Glutamatergic neuron (in vitro differentiated cells): ENCODE results near the gene VSTM4. TPM values are rescaled to one million over a fixed set of nuclear protein-coding genes. Genes with fewer than 3 reads are reported as not detected.

Experiments
- DNase-seq: peaks from one replicate; pipeline ENCODE4 v3.0.0; 2022
- H3K27ac Mint-ChIP-seq: one replicate; pipeline ENCODE4 v1.8.0; 2020; ENCODE audit warnings: mild to moderate bottlenecking, mixed read lengths, inconsistent platforms; ENCODE audit not compliant: unreplicated experiment
- H3K27me3 Mint-ChIP-seq: one replicate; pipeline ENCODE4 v1.8.0; 2020; ENCODE audit warnings: mild to moderate bottlenecking, moderate library complexity, mixed read lengths, inconsistent platforms; ENCODE audit not compliant: unreplicated experiment
- H3K36me3 Mint-ChIP-seq: one replicate; pipeline ENCODE4 v1.8.0; 2020; ENCODE audit warnings: mild to moderate bottlenecking, mixed read lengths, inconsistent platforms; ENCODE audit not compliant: unreplicated experiment
- H3K4me1 Mint-ChIP-seq: one replicate; pipeline ENCODE4 v1.8.0; 2020; ENCODE audit warnings: mild to moderate bottlenecking, low read depth, mixed read lengths, inconsistent platforms; ENCODE audit not compliant: unreplicated experiment
- H3K4me3 Mint-ChIP-seq: one replicate; pipeline ENCODE4 v1.8.0; 2020; ENCODE audit warnings: mild to moderate bottlenecking, mixed read lengths, inconsistent platforms; ENCODE audit not compliant: unreplicated experiment
- H3K9me3 Mint-ChIP-seq: one replicate; pipeline ENCODE4 v1.8.0; 2020; ENCODE audit warnings: mild to moderate bottlenecking, moderate library complexity, mixed read lengths, inconsistent platforms; ENCODE audit not compliant: unreplicated experiment
- total RNA-seq: library from RNA; stranded (reverse); fragmentation: NEBNext Ultra II Directional; extraction: Animal tissue kit (Norgen Biotek cat#: 25700); gene quantifications from one replicate; pipeline ENCODE4 v1.2.1, GENCODE V29; 2021; ENCODE audit not compliant: unreplicated experiment
- TF ChIP-seq, protein P1 (sequence below): fragments of 200-600 bp; sonication (generic); IDR thresholded peaks from one replicate; pipeline ENCODE4 v1.5.0; 2021; ENCODE audit not compliant: partially characterized antibody, unreplicated experiment

Gene VSTM4
- total RNA-seq, 1 donor from 2014 or later: 2.0 TPM

DNA sequence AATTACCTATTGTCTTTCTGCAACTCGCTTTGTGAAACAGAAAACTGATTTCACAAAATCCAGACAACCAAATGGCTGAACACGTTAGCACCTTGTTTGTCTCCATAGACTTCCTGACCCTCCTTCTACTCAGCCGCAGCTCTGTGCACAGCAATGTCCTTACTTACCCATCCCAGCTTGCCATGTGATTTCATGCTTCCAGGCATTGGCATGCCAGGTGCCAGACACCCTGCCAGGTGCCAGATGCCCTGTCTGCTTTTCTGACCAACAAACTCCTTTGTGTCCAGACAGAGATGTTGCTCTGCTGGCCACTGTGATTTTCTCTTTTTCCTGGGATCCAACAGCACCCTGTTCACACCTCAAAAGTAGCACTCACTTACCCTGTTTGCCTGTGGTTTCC, 34.6 kb upstream of the VSTM4 start:
- H3K4me3 Mint-ChIP-seq: no peak overlapping the region
- TF ChIP-seq, protein P1, sequence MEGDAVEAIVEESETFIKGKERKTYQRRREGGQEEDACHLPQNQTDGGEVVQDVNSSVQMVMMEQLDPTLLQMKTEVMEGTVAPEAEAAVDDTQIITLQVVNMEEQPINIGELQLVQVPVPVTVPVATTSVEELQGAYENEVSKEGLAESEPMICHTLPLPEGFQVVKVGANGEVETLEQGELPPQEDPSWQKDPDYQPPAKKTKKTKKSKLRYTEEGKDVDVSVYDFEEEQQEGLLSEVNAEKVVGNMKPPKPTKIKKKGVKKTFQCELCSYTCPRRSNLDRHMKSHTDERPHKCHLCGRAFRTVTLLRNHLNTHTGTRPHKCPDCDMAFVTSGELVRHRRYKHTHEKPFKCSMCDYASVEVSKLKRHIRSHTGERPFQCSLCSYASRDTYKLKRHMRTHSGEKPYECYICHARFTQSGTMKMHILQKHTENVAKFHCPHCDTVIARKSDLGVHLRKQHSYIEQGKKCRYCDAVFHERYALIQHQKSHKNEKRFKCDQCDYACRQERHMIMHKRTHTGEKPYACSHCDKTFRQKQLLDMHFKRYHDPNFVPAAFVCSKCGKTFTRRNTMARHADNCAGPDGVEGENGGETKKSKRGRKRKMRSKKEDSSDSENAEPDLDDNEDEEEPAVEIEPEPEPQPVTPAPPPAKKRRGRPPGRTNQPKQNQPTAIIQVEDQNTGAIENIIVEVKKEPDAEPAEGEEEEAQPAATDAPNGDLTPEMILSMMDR: no peak
- peaks cover 5% of the 10 kb centered on the region for H3K9me3 Mint-ChIP-seq
- no peak overlapping the region for H3K27ac Mint-ChIP-seq
- H3K27me3 Mint-ChIP-seq: peaks cover 2% of the 10 kb centered on the region
- no peak for DNase-seq
- H3K36me3 Mint-ChIP-seq: peaks cover 11% of the 10 kb centered on the region
- H3K4me1 Mint-ChIP-seq: peaks cover 12% of the 10 kb centered on the region

DNA sequence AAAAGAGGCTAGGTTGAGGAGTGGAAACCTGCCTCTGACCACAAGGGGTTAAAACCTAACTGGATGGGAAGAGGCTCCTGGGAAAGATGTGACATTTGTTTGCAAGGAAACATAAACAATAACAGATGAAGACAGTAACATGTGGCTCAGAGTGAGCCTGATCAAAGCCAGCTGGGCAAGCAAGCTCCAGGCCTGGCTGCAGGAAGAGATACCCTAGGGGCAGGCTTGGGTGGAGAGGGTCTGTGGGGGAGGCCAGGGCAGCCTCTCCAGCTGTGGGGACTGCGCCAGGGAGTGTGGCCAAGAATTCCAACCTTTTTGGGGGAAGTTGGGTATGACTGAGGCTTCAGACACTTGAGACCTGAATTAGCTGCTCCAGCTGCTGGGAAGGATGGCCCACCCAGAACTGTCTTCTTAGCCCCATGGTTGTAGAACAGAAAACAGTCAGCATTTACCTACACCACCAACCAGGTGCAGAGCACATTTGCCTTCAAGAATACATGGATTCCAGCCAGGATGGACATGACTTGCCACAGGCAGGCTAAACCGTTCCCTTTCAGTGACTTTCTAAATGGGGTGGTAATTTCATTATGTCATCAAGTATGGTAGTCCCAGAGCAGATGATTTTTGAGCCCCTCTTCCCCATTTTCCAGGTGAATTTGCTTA, 28.9 kb upstream of the VSTM4 start:
- no peak for DNase-seq
- Mint-ChIP-seq H3K4me3 (no peak overlapping the region), H3K36me3 (peaks cover 11% of the 10 kb centered on the region), H3K27ac (peak overlapping the region; percentile 3), H3K9me3 (peaks cover 7% of the 10 kb centered on the region), H3K27me3 (peaks cover 5% of the 10 kb centered on the region), H3K4me1 (peaks cover 24% of the 10 kb centered on the region)
- TF ChIP-seq, protein P1: no peak

DNA sequence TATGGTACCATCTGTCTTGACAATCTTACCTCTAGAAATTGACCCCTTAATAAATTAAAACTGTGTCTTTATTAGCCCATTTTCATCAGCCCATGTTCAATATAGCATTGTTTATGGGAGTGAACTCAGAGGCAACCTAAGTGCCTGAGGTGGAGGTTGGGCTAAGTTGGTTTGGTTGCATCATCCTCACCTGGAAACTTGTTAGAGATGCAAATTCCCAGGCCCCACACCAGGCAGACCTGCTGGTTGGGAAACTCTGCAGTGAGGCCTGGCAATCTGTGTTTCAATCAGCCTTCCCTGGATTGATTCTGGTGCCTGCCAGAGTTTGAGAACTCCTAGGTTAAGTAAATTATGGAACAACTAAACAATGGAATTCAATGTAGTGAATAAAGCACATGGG, 27.9 kb upstream of the VSTM4 start:
- Mint-ChIP-seq H3K27me3 (peaks cover 5% of the 10 kb centered on the region), H3K4me3 (no peak overlapping the region), H3K36me3 (peaks cover 11% of the 10 kb centered on the region), H3K9me3 (peaks cover 6% of the 10 kb centered on the region), H3K4me1 (peaks cover 24% of the 10 kb centered on the region), H3K27ac (no peak overlapping the region)
- TF ChIP-seq, protein P1: no peak
- DNase-seq: no peak

DNA sequence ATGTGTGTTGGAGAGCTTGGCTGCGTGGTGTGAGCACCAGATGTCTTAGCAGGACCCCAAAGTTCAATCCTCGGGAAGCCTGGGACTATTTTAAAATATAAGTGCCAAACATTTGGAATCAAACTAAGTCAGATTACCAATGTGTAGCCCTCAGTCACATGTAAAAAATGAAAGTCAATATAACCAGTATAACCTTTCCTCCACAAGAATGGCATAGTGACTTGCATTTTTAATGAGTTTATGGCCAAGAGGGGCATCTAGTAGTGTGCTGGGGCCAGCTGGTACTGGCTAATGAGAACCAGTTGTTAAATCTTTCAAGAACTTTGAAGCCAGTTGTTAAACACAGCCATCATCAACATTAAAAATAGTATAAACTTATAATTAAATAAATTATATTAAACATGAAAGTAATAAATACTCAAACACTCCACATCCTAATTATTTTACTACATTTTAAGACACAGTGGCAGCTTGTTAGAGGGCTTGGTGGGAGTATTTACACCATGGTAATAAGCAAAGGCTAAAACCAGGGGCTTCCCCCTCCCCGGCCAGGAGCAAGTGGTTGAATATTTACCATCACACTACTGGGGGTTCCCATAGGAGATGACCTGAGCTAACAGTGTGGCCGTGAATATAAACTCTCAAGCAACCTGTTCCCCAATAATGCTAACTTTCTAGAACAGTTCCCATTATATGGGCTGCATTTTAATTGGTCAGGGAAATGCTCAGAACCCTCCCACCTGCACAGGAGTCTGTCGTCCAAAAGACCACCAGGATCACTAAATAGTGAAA, 26.4 kb upstream of the VSTM4 start:
- H3K27me3 Mint-ChIP-seq: peaks cover 5% of the 10 kb centered on the region
- peaks cover 24% of the 10 kb centered on the region for H3K4me1 Mint-ChIP-seq
- no peak overlapping the region for H3K4me3 Mint-ChIP-seq
- H3K27ac Mint-ChIP-seq: no peak overlapping the region
- H3K36me3 Mint-ChIP-seq: peaks cover 11% of the 10 kb centered on the region
- peaks cover 4% of the 10 kb centered on the region for H3K9me3 Mint-ChIP-seq
- TF ChIP-seq, protein P1: no peak
- DNase-seq: no peak
